HEK293 (cell line): ENCODE measurements around the gene DPYSL5.
A peak's percentile ranks its signal among the peaks of the same experiment; 100 is the strongest.

Experiments used
- CTCF ChIA-PET: fragments of 350-600 bp; formaldehyde crosslinking; extraction: SDS; loops from one replicate; lab custom pipeline; 2021; ENCODE audit warnings: antibody characterized with exemption; lab: Yijun Ruan, JAX
- POLR2A ChIA-PET: fragments of 300-600 bp; formaldehyde crosslinking; extraction: SDS; loops from one replicate; lab custom pipeline; 2020; ENCODE audit warnings: antibody characterized with exemption, inconsistent platforms; lab: Yijun Ruan, JAX
- H3K27ac ChIP-seq: fragments of 200-500 bp; sonication (Bioruptor generic); 2 replicates; pipeline ENCODE4 v1.5.1; 2014; ENCODE audit warnings: low read depth, low read length, control low read depth, inconsistent platforms; ENCODE audit errors: extremely low read depth
- H3K36me3 ChIP-seq, 2 experiments: fragments of 200-500 bp in 1 of 2; sonication (Bioruptor generic) in 1 of 2; 1 replicate in 1 of 2; 2 replicates in 1 of 2; pipeline ENCODE4 v1.5.1; 2014 to 2017; ENCODE audit warnings: inconsistent platforms in 2 of 2, low read length in 2 of 2; ENCODE audit not compliant: control insufficient read depth in 2 of 2, insufficient read depth in 1 of 2
- H3K4me1 ChIP-seq: fragments of 200-500 bp; sonication (Bioruptor generic); 2 replicates; pipeline ENCODE4 v1.5.1; 2014; ENCODE audit warnings: mild to moderate bottlenecking, low read length, inconsistent platforms; ENCODE audit not compliant: control insufficient read depth, insufficient read depth
- H3K4me3 ChIP-seq: 2 replicates; pipeline ENCODE4 v1.5.1; 2011; ENCODE audit warnings: low read depth, mild to moderate bottlenecking, control low read depth, low read length, moderate library complexity
- H3K9me3 ChIP-seq: fragments of 200-500 bp; sonication (Bioruptor generic); 2 replicates; pipeline ENCODE4 v1.5.1; 2014; ENCODE audit warnings: low read depth, low read length, inconsistent platforms; ENCODE audit not compliant: control insufficient read depth, insufficient read depth
- EGR2 ChIP-seq: fragments of 450-650 bp; formaldehyde crosslinking; IDR thresholded peaks from 2 replicates; pipeline ENCODE4 v1.5.1; 2016; ENCODE audit warnings: low read depth, missing biosample characterization, missing genetic modification characterization
- FEZF1 ChIP-seq: fragments of 450-650 bp; formaldehyde crosslinking; IDR thresholded peaks from 2 replicates; pipeline ENCODE4 v1.5.1; 2016; ENCODE audit warnings: missing biosample characterization, missing genetic modification characterization
- KLF7 ChIP-seq: fragments of 450-650 bp; formaldehyde crosslinking; IDR thresholded peaks from 2 replicates; pipeline ENCODE4 v1.5.1; 2016; ENCODE audit warnings: missing biosample characterization, missing genetic modification characterization, borderline replicate concordance
- KLF9 ChIP-seq: fragments of 450-650 bp; formaldehyde crosslinking; IDR thresholded peaks from 2 replicates; pipeline ENCODE4 v1.5.1; 2016; ENCODE audit warnings: missing biosample characterization, missing genetic modification characterization, low read depth
- PRDM10 ChIP-seq: fragments of 450-650 bp; formaldehyde crosslinking; IDR thresholded peaks from 2 replicates; pipeline ENCODE4 v1.5.1; 2016; ENCODE audit warnings: missing biosample characterization, missing genetic modification characterization
- SP2 ChIP-seq: fragments of 450-650 bp; formaldehyde crosslinking; IDR thresholded peaks from 2 replicates; pipeline ENCODE4 v1.5.1; 2016; ENCODE audit warnings: missing biosample characterization, missing genetic modification characterization
- TSHZ1 ChIP-seq: fragments of 450-650 bp; formaldehyde crosslinking; IDR thresholded peaks from 2 replicates; pipeline ENCODE4 v1.5.1; 2016; ENCODE audit warnings: missing biosample characterization, missing genetic modification characterization, borderline replicate concordance
- ZBTB10 ChIP-seq: fragments of 450-650 bp; formaldehyde crosslinking; IDR thresholded peaks from 2 replicates; pipeline ENCODE4 v1.5.1; 2016; ENCODE audit warnings: missing biosample characterization, missing genetic modification characterization
- ZBTB20 ChIP-seq: fragments of 450-650 bp; formaldehyde crosslinking; IDR thresholded peaks from 2 replicates; pipeline ENCODE4 v1.5.1; 2016; ENCODE audit warnings: missing biosample characterization, missing genetic modification characterization
- ZBTB26 ChIP-seq: fragments of 450-650 bp; formaldehyde crosslinking; optimal IDR thresholded peaks from 2 replicates; pipeline ENCODE3; 2016; ENCODE audit warnings: missing biosample characterization, mild to moderate bottlenecking, missing genetic modification characterization
- ZBTB6 ChIP-seq: fragments of 450-650 bp; formaldehyde crosslinking; IDR thresholded peaks from 2 replicates; pipeline ENCODE4 v1.5.1; 2017; ENCODE audit warnings: missing biosample characterization, missing genetic modification characterization
- ZBTB8A ChIP-seq: fragments of 450-650 bp; formaldehyde crosslinking; IDR thresholded peaks from 2 replicates; pipeline ENCODE4 v1.5.1; 2016; ENCODE audit warnings: missing biosample characterization, missing genetic modification characterization
- ZNF155 ChIP-seq: fragments of 450-650 bp; formaldehyde crosslinking; IDR thresholded peaks from 2 replicates; pipeline ENCODE4 v1.5.1; 2016; ENCODE audit warnings: missing biosample characterization, missing genetic modification characterization
- ZNF23 ChIP-seq: fragments of 450-650 bp; formaldehyde crosslinking; IDR thresholded peaks from 2 replicates; pipeline ENCODE4 v1.5.1; 2016; ENCODE audit warnings: missing biosample characterization, missing genetic modification characterization, borderline replicate concordance
- ZNF514 ChIP-seq: fragments of 450-650 bp; formaldehyde crosslinking; IDR thresholded peaks from 2 replicates; pipeline ENCODE4 v1.5.1; 2016; ENCODE audit warnings: missing biosample characterization, missing genetic modification characterization
- ZNF521 ChIP-seq: fragments of 450-650 bp; formaldehyde crosslinking; IDR thresholded peaks from 2 replicates; pipeline ENCODE4 v1.5.1; 2017; ENCODE audit warnings: missing biosample characterization, mild to moderate bottlenecking, missing genetic modification characterization
- ZNF530 ChIP-seq: fragments of 450-650 bp; formaldehyde crosslinking; IDR thresholded peaks from 2 replicates; pipeline ENCODE4 v1.5.1; 2016; ENCODE audit warnings: low read depth, missing biosample characterization, missing genetic modification characterization
- ZNF544 ChIP-seq: fragments of 450-650 bp; formaldehyde crosslinking; IDR thresholded peaks from 2 replicates; pipeline ENCODE4 v1.5.0; 2017; ENCODE audit warnings: missing biosample characterization, missing genetic modification characterization
- ZNF558 ChIP-seq: fragments of 450-650 bp; formaldehyde crosslinking; IDR thresholded peaks from 2 replicates; pipeline ENCODE4 v1.5.1; 2016; ENCODE audit warnings: missing biosample characterization, missing genetic modification characterization
- ZNF600 ChIP-seq: fragments of 450-650 bp; formaldehyde crosslinking; IDR thresholded peaks from 2 replicates; pipeline ENCODE4 v1.5.1; 2016; ENCODE audit warnings: missing biosample characterization, missing genetic modification characterization
- ZNF621 ChIP-seq: fragments of 450-650 bp; formaldehyde crosslinking; IDR thresholded peaks from 2 replicates; pipeline ENCODE4 v1.5.1; 2017; ENCODE audit warnings: missing biosample characterization, missing genetic modification characterization
- ZNF791 ChIP-seq: fragments of 450-650 bp; formaldehyde crosslinking; IDR thresholded peaks from 2 replicates; pipeline ENCODE4 v1.5.1; 2016; ENCODE audit warnings: missing biosample characterization, missing genetic modification characterization

The DPYSL5 gene

GRCh38 chr2:26969077-26969844 is 121.3 kb downstream of the DPYSL5 start (continued):
- TF ChIP-seq TSHZ1 (tag by site-specific recombination) = no peak

GRCh38 chr2:26970244-26970927 is 122.5 kb downstream of the DPYSL5 start, which contains the start of gene MAPRE3:
Gene MAPRE3, plus strand, starts transcription at chr2:26970637. Its CDS starts 51,582 bp downstream, at chr2:27022219.
- Histone ChIP-seq H3K36me3 (no peaks in the 10 kb centered on the region), H3K27ac (no peak within 1 kb of the TSS), H3K4me1 (peaks cover 8% of the 10 kb centered on the region; the same call in 1 of the 2 replicates), H3K9me3 (no peaks in the 10 kb centered on the region), H3K4me3 (peak within 1 kb of the TSS; percentile 53)
- ChIA-PET POLR2A (interaction anchor here (1.4 kb wide), 1 partner anchor 81 kb away, joined by 6 read pairs; the partner anchor contains the start of gene AGBL5), CTCF (interaction anchor here (0.6 to 2.4 kb wide), 3 partner anchors 9 to 31 kb away, joined by 3 to 11 read pairs (median 5); no protein-coding TSS in a partner anchor)
- TF ChIP-seq ZBTB20 (tag by site-specific recombination) (0 out of 2 replicates have a peak, but pooled peaks have one; percentile 33), ZNF155 (tag by site-specific recombination) (no peak), ZNF521 (no peak), ZNF544 (no peak), ZBTB26 (tag by site-specific recombination) (peak; percentile 57), ZNF791 (tag by site-specific recombination) (no peak), ZNF530 (tag by site-specific recombination) (no peak), ZNF600 (tag by site-specific recombination) (no peak), SP2 (tag by site-specific recombination) (peak; percentile 74), ZBTB10 (no peak), ZNF23 (tag by site-specific recombination) (no peak), ZNF558 (no peak), KLF9 (tag by site-specific recombination) (0 out of 2 replicates have a peak, but pooled peaks have one; percentile 21), ZNF514 (tag by site-specific recombination) (no peak), ZBTB8A (tag by site-specific recombination) (no peak), ZBTB6 (tag by site-specific recombination) (no peak), EGR2 (tag by site-specific recombination) (peak; percentile 32; the same call in 1 of the 2 replicates), FEZF1 (tag by site-specific recombination) (no peak), PRDM10 (tag by site-specific recombination) (peak; percentile 36; the same call in 1 of the 2 replicates), ZNF621 (tag by site-specific recombination) (no peak), KLF7 (tag by site-specific recombination) (no peak)
